HG02571 (cell line): Measurements from ENCODE around the gene LSP1.

Source experiments
- ATAC-seq: cut with Tn5 transposase; IDR thresholded peaks from one replicate; pipeline ENCODE4 v1.9.1; 2021; ENCODE audit warnings: mild to moderate bottlenecking, moderate library complexity; ENCODE audit not compliant: unreplicated experiment

LSP1 gene

GRCh38 chr11:1888347-1888753 is 35.5 kb downstream of the LSP1 start:
- no peak for ATAC-seq

DNA sequence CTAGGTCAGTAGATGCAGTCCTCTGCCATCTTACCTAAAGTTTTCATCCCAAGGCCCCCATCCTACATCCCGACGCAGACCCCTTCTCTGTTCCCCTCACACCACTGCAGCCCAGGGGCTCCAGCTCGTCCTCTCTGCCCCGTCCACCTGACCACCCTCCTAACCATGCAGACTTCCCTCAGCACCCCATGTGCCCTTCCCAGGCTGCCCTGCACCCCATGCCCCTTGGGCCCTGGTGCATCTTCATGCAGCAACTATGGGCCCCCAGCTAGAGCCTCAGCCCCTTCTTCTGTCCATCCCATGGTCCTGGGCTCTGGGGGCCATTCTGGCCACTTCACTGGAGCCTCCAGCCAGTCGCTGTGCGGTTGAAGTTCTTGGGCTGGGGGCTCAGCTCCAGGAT is 35.9 kb downstream of the LSP1 start:
- no peak for ATAC-seq

- no peak for ATAC-seq
Measured at GRCh38 chr11:1889224-1889930, 36.5 kb downstream of the LSP1 start.

- ATAC-seq: no peak
Measured at GRCh38 chr11:1889941-1890855, 37.3 kb downstream of the LSP1 start.

DNA sequence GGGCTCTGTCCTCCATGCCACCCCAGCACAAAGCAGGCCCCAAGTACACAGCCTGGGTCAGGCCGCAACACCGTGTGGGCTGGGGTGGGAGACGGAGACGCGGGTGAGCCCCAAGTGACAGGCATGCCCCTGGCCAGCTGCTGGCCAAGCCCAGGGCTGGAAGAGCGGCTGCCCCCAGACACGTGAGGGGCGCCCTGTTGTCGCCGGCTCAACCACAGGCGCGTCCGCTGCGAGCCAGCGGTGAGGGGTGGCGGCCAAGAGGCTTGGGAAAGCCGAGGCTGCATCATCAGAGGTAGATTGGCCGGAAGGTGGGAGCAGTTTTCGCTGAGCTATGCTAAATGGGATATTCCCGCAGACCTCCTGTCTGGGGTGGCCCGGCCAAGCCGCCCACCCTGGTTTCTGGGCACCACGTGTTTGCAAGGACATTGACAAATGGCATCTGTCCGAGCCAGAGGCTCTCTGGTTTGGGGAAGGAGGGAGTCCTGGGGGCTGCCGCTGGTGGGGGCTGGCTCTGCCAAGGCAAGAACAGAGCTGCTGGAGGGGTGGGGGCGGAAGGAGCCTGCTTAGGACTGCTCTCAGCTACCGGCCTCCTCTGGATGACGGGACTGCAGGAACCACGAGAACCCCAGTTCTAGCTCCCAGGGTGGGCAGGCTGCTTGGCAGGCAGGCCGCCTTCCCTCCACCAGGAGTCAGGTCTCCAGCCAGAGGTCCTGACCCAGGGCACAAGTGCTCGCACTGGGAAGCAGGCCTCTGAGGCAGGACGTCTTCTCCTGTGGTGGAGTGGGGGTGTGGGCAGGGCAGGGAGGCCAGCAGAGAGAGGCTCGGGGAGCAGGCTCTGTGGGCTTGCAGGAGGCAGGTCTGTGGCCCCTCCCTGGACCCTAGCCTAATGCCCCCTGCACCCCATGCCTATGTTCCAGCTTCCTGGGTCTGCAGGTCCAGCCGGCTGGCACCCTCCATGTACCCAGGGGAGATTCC is 38.3 kb downstream of the LSP1 start:
- ATAC-seq: no peak

- ATAC-seq: no peak
Measured at GRCh38 chr11:1891831-1892115, 38.9 kb downstream of the LSP1 start, which contains the start of gene PRR33. TSS of gene PRR33 (minus strand) at chr11:1891895. CDS start at chr11:1890584, 1,311 bp downstream.

DNA sequence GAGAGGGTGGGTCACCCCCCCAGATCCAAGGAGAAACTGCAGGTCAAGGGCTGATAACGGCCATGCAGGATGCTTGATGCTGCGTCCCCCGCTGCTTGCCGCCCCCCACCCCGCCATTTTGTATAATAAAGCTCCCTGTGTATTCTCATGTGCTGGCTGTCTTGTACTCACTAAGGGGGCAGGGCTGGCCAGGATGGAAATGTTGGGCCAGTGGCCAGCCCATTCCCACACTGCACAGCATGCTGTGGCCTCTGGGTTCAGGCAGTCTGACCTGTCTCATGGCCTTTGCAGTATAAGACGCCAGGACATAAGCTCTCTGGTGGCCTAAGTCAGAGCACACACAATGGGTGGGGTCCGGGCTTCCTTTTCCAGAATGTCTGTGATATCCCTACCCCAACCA is 39.2 kb downstream of the LSP1 start:
- no peak for ATAC-seq

- no peak for ATAC-seq
Measured at GRCh38 chr11:1892558-1892957, 39.7 kb downstream of the LSP1 start.

GRCh38 chr11:1893581-1894359 is 40.9 kb downstream of the LSP1 start:
- no peak for ATAC-seq

- no peak for ATAC-seq
Measured at GRCh38 chr11:1894759-1895158, 41.9 kb downstream of the LSP1 start.

DNA sequence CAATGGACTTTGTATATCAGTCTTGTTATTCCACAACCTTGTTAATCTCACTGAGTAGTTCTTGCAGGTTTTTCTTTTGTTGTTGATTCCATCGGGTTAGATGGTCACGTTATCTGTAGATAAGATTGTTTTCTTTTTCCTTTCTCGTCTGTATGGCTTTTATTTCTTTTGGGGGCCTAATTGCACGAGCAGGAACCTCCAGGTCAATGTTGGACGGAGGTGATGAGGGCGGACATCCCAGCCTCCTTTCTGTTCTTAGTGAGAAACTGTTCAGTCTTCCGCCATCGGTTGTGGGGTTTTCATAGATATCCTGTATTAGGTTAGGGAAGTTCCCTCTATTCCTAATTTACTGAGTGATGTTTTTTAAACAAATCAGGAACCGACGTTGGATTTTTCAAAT is 43.6 kb downstream of the LSP1 start:
- ATAC-seq: no peak

GRCh38 chr11:1896923-1897322 is 44.0 kb downstream of the LSP1 start:
- no peak for ATAC-seq

DNA sequence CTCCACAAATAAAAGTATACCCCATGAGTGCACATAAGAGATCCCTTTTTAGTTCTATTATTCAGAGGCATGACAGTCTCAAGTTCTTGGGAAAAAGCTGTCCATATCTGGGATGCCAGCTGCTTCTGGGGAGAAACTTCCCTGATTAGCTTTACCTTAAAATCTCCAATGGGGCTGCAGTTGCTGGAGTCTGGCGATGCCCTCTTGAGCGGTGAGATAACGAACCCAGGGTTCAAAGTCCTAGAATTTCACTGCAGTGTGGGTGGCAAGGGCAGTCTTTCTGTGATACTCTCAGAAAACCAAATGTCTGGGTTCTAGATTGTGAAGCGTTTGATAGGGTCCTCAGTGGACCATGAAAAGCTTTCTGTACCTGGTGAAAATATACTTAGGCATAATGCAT is 46.2 kb downstream of the LSP1 start:
- no peak for ATAC-seq

DNA sequence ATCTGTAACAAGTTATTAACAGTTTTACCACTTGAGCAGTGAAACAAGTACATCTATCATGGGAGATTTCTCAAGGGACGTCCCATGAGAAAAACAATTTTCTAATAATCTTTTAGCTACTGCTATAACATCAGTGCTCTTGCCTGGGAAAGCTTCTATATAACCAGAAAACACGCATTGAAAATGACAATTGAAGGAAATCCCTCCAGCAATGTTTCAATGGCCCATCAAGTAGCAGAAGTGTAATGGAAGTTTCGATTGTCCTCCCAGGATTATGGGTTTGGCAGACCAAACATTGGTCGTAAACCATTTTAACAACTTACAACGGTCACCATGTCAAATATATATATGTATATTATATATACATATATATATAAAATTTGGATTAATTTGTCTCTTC is 46.8 kb downstream of the LSP1 start:
- ATAC-seq: no peak

DNA sequence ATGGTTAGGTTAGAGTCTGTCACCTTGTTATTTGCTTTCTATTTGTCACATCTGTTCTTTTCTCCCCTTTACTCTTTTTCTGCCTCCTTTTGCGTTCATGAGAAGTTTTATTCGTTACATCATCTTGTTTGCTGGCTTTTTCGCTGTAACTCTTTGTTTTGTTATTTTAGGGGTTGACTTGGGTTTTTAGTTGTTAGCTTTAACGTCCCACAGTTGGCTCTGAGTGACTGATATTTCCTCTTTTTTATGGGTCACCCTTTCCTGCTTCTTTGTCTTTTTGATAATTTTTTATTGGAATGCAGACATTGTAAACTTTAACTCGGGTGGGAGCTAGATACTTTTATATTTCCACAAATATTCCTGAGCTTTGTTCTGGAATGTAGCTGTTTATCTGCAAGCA is 53.3 kb downstream of the LSP1 start:
- no peak for ATAC-seq

- no peak for ATAC-seq
Measured at GRCh38 chr11:1906611-1907423, 53.9 kb downstream of the LSP1 start.

- ATAC-seq: no peak
Measured at GRCh38 chr11:1908618-1909017, 55.7 kb downstream of the LSP1 start.

DNA sequence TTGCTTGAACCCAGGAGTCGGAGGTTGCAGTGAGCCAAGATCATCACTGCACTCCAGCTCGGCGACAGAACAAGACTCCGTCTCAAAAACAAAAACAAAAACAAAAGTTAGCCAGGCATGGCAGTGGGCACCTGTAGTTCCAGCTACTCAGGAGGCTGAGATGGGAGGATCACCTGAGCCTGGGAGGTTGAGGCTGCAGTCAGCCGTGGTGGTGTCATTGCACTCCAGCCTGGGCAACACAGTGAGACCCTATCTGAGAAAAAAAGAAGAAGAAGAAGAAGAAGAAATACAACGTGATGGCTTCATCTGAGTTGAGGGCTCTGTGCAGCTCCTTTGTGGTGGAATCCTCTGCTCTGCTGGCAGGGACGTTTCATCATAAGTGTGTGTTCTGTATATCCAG is 56.6 kb downstream of the LSP1 start:
- ATAC-seq: no peak

DNA sequence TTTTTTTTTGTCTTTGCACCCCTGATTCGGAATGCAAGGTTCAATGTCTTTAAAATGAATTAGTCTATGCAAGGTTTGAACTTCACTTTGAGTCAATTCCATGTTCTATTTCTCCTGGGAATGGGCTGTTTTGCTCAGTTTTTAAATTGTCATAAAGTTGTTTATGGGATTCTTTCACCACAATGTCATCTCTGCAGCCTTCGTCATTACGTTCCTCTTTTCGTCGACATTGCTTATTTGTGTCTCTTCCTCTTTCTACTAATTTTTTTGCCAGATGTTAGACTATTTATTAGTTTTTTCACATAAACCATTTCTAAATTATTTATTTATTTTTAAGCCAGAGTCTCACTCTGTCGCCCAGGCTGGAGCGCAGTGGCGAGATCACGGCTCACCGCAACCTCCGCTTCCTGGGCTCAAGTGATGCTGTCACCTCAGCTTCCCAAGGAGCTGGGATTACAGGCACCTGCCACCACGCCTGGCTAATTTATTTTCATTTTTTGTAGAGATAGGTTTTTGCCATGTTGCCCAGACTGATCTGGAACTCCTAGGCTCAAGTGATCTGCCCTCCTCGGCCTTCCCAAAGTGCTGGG is 59.5 kb downstream of the LSP1 start:
- ATAC-seq: no peak
